GM10266 (cell line): ENCODE results near the gene SSR2.

Experiments used
- DNase-seq: peaks from one replicate; pipeline ENCODE4 v3.0.0; 2012; ENCODE audit errors: extremely low spot score
- TF ChIP-seq, protein P1 (sequence below): IDR thresholded peaks from 2 replicates; pipeline ENCODE4 v1.5.1; 2012; ENCODE audit warnings: mild to moderate bottlenecking, low read depth; ENCODE audit not compliant: control insufficient read depth, insufficient read depth; ENCODE audit errors: missing control alignments

The SSR2 gene

GRCh38 chr1:156002188-156002911 lies 18.4 kb downstream of the SSR2 start:
- TF ChIP-seq, protein P1, sequence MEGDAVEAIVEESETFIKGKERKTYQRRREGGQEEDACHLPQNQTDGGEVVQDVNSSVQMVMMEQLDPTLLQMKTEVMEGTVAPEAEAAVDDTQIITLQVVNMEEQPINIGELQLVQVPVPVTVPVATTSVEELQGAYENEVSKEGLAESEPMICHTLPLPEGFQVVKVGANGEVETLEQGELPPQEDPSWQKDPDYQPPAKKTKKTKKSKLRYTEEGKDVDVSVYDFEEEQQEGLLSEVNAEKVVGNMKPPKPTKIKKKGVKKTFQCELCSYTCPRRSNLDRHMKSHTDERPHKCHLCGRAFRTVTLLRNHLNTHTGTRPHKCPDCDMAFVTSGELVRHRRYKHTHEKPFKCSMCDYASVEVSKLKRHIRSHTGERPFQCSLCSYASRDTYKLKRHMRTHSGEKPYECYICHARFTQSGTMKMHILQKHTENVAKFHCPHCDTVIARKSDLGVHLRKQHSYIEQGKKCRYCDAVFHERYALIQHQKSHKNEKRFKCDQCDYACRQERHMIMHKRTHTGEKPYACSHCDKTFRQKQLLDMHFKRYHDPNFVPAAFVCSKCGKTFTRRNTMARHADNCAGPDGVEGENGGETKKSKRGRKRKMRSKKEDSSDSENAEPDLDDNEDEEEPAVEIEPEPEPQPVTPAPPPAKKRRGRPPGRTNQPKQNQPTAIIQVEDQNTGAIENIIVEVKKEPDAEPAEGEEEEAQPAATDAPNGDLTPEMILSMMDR = no peak
- no peak for DNase-seq

- no peak for DNase-seq
- TF ChIP-seq, protein P1 = no peak
These were observed 19.0 kb downstream of the SSR2 start for GRCh38 chr1:156001662-156002171.

DNA sequence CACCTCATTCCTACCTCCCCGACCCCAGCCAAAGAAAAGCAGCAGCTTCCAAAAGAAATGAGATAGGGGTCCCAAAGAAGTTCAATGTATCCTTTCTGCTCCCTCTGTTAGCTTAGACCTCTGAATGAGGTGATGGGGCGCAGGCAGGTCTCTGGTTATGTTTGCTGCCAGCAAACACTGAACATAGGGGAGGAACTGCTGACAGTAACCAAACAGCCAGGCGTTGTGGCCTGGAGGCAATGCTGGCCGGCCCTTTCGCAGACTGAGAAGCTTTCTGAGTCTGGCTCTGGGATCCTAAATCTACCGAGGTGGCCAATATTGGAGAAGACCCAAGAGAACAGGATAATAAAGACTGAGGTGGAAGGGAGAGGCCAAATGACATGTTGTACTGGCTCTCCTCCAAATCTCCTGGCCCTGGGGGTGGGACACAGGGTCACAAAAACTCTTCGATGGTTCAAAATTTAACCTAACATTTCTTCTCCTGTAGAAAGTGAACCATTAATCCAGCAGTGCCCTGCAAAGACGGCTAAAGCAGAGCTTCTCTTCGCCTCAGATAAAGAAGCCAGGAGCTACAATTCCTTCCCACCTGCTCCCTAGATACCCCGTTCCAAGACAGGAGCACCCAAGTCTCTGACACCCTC lies 19.6 kb downstream of the SSR2 start:
- DNase-seq = no peak
- TF ChIP-seq, protein P1 = no peak

DNA sequence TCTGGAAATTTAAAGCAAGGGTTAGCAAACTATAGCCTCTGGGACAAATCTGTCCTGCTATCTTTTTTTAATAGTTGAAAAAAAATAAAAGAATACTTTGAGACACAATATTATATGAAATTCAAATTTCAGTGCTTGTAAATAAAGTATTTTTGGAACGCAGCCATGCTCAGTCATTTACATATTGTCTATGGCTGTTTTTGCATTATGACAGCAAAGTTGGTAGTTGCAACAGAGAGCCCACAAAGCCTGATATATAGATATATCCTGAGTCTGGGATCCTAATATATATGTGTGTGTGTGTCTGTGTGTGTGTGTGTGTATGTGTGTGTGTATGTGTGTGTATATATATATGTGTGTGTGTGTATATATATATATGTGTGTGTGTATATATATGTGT lies 20.8 kb downstream of the SSR2 start:
- TF ChIP-seq, protein P1 = no peak
- DNase-seq = no peak

DNA sequence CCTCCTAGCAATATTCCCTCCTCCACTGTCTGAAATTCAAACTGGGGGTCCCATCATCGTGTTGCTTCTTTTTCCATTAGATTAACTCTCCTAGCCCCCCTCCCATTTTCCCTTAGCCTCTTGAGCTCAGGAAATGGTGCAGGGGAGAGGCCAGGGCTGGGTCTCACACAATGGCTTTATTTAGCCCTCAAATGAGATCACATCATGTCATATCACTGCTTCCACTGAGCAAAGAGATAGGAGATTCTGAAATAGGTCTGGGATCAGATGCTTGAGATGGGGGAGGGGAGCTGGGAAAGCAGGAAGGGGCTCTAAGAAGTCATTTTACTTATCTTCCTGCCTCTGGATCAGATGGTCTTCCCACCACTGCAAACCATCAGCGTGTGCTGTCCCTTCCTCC lies 24.6 kb downstream of the SSR2 start:
- TF ChIP-seq, protein P1 = no peak
- no peak for DNase-seq

DNA sequence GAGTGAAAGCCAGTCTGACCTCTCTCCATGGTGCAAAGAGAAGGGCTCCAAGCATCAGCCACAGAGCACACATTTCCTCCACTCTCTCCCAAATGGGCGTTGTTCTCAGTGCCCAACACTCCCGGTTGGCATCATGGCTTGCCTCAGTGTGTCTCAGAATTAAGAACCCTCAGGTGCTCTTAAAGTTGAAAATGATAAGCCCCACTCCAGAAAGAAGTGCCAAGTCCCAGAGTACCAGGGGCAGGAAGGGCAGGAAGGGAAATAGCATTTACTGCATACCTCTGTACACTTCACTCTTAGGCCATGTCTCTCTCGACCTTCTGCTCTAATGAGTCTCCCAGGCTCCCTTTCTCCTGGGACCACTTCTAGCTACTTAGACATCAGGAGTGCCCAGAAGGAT lies 27.2 kb downstream of the SSR2 start:
- TF ChIP-seq, protein P1 = no peak
- DNase-seq = no peak

GRCh38 chr1:155990005-155990739 lies 30.6 kb downstream of the SSR2 start:
- TF ChIP-seq, protein P1 = no peak
- DNase-seq = no peak
